ENCODE measurements around the gene TCF15.

Gene TCF15

DNA sequence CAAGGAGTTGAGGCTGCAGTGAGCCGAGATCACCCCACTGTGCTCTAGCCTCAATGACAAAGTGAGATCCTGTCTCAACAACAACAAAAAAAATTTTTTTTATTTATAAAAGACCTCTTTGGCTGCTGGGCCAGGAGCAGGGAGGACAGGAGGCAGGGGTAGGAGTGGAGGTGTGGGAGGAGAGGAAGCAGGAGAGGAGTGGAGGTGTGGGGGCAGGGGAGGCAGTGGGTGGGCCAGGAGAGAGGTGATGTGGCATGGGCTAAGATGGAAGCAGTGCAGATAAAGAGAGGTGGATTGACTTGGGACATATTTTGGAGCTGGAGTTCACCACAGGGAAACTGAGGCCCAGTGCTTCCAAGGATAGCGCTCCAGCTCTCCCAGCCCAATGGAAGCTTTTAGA lies 53.1 kb downstream of the TCF15 start:
- no peak for DNase-seq (ENCODE audit: low read depth in 2 of 2, low spot score in 1 of 2)

DNA sequence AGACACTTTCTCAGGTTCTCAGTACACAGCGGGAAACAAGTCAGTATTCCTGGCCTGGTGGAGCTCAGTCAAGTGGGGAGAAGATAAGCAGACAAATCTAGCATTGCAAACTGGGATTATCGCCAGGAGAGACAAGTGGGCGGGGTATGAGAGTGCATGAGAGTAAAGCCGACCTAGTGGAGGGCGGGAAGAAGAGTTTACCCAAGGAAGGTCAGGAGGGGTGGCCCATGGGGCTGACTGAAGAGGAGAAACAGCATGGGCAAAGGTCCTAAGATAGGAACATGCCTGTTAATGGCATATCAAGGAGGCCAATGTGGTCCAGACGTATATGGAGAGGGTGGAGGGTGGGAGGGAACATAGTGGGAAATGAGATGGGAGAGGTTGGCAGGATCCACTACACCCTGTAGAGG lies 54.1 kb downstream of the TCF15 start:
- DNase-seq (ENCODE audit: low read depth in 2 of 2, low spot score in 1 of 2), result no peak
